OCI-LY3 (cell line): ENCODE results near the gene STK32C.

Experiments
- H2AFZ ChIP-seq: fragments of 200-600, 300-600 bp; shearing (Covaris generic); 2 replicates; pipeline ENCODE4 v1.6.0; 2014; ENCODE audit warnings: antibody characterized with exemption, low read depth, low read length
- H3K27ac ChIP-seq: fragments of 200-600, 300-600 bp; sonication (generic); 2 replicates; pipeline ENCODE4 v1.5.1; 2014; ENCODE audit warnings: mild to moderate bottlenecking, low read length, moderate library complexity, mixed read lengths
- H3K27me3 ChIP-seq: fragments of 200-600, 300-600 bp; sonication (generic); 2 replicates; pipeline ENCODE4 v1.6.1; 2014; ENCODE audit warnings: low read depth, low read length, mixed read lengths
- H3K36me3 ChIP-seq: fragments of 200-600, 300-600 bp; sonication (generic); replicated peaks from 2 replicates; pipeline ENCODE3; 2014; ENCODE audit warnings: low read depth, low read length, mixed read lengths
- H3K4me1 ChIP-seq: fragments of 300-600, 200-600 bp; sonication (generic); 2 replicates; pipeline ENCODE4 v1.6.1; 2014; ENCODE audit warnings: low read length, mixed read lengths
- H3K4me2 ChIP-seq: fragments of 200-600, 300-600 bp; sonication (generic); 2 replicates; pipeline ENCODE4 v1.6.1; 2014; ENCODE audit warnings: low read length, mixed read lengths
- H3K4me3 ChIP-seq: fragments of 300-600, 200-600 bp; sonication (generic); 2 replicates; pipeline ENCODE4 v1.5.1; 2014; ENCODE audit warnings: antibody characterized with exemption, mild to moderate bottlenecking, low read length, moderate library complexity
- H3K79me2 ChIP-seq: fragments of 300-600, 200-600 bp; shearing (Covaris generic); 2 replicates; pipeline ENCODE4 v1.6.1; 2014; ENCODE audit warnings: mild to moderate bottlenecking, low read length, mixed read lengths
- H3K9ac ChIP-seq: fragments of 300-600, 200-600 bp; shearing (Covaris generic); 2 replicates; pipeline ENCODE4 v1.6.0; 2014; ENCODE audit warnings: mild to moderate bottlenecking, low read length, moderate library complexity
- H3K9me3 ChIP-seq: fragments of 200-600, 300-600 bp; shearing (Covaris generic); 2 replicates; pipeline ENCODE4 v1.6.1; 2014; ENCODE audit warnings: low read length, mixed read lengths; ENCODE audit not compliant: insufficient read depth
- H4K20me1 ChIP-seq: fragments of 200-600, 300-600 bp; sonication (generic); 2 replicates; pipeline ENCODE4 v1.6.1; 2016; ENCODE audit warnings: low read length, mixed read lengths; ENCODE audit not compliant: insufficient read depth
- CTCF ChIP-seq: fragments of 200-600, 300-600 bp; sonication (generic); IDR thresholded peaks from 2 replicates; pipeline ENCODE4 v1.5.1; 2014; ENCODE audit warnings: antibody characterized with exemption, low read length, low read depth
- EZH2phosphoT487 ChIP-seq: fragments of 200-600 bp; shearing (Covaris generic); IDR thresholded peaks from 2 replicates; pipeline ENCODE4 v1.6.1; 2018; ENCODE audit warnings: antibody characterized with exemption, mixed run types, low read depth

Gene STK32C

GRCh38 chr10:132198381-132199181 lies 109.2 kb downstream of the STK32C start:
- Histone ChIP-seq H3K9ac (no peak overlapping the region), H4K20me1 (no peaks in the 10 kb centered on the region), H3K27ac (no peak overlapping the region), H3K9me3 (no peaks in the 10 kb centered on the region), H3K79me2 (no peaks in the 10 kb centered on the region), H2AFZ (no peak overlapping the region), H3K36me3 (no peaks in the 10 kb centered on the region), H3K27me3 (no peaks in the 10 kb centered on the region), H3K4me3 (no peak overlapping the region), H3K4me1 (no peaks in the 10 kb centered on the region), H3K4me2 (no peak overlapping the region)
- TF ChIP-seq EZH2phosphoT487 (no peak), CTCF (no peak)

GRCh38 chr10:132198068-132198370 lies 109.7 kb downstream of the STK32C start:
- no peak overlapping the region for H3K27ac ChIP-seq
- TF ChIP-seq EZH2phosphoT487, result no peak
- TF ChIP-seq CTCF, result no peak

DNA sequence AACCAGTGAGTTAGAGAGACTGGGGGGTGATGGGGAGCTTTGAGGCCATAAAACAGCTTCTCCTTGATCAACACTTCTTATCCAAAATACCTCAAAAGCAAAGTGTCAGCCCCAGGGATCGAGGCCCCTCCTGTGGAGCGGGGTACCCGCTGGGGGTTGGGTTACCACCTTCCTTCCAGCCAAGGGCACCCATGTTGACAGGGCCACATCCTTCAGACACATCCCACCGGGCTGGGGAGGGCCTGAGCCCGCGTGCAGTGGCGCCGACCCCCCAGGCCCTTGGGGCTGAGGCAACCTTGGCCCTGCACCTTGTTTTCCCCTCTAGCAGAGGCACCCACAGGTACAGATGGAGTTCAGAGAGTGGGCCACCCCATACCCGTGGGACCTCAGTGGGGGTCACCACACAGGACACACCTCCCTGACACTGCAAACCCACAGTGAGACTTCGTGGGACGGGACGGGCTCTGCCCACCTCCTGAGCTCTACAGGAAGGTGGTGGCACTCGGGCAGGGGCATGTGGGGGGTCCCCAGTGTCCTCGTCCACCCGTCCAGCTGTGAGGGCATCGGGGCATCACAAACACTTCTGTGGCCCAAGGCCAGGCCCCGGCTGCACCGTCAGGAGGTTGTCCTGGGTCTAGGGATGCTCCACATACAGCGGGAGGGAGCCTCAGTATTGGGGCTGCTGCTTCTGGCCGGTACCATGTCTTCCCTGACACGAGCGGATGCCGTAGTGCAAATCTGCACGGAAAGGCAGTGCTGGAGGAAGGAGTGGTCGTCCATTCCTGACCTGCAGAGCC lies 110.3 kb downstream of the STK32C start:
- Histone ChIP-seq H3K36me3 (no peaks in the 10 kb centered on the region), H3K9me3 (no peaks in the 10 kb centered on the region), H3K27me3 (no peaks in the 10 kb centered on the region), H3K4me2 (no peak overlapping the region), H3K4me1 (no peaks in the 10 kb centered on the region), H2AFZ (no peak overlapping the region), H3K4me3 (no peak overlapping the region), H3K9ac (no peak overlapping the region), H3K27ac (no peak overlapping the region), H3K79me2 (no peaks in the 10 kb centered on the region), H4K20me1 (no peaks in the 10 kb centered on the region)
- TF ChIP-seq EZH2phosphoT487, result no peak
- TF ChIP-seq CTCF, result no peak

More at GRCh38 chr10:132198068-132198370, 109.7 kb downstream of the STK32C start:
- H3K9me3 ChIP-seq, result no peaks in the 10 kb centered on the region
- no peak overlapping the region for H3K4me3 ChIP-seq
- H3K4me1 ChIP-seq, result no peaks in the 10 kb centered on the region
- H2AFZ ChIP-seq, result no peak overlapping the region
- H3K36me3 ChIP-seq, result no peaks in the 10 kb centered on the region
- H3K27me3 ChIP-seq, result no peaks in the 10 kb centered on the region
- H3K79me2 ChIP-seq, result no peaks in the 10 kb centered on the region
- H3K4me2 ChIP-seq, result no peak overlapping the region
- no peak overlapping the region for H3K9ac ChIP-seq
- H4K20me1 ChIP-seq, result no peaks in the 10 kb centered on the region
